ENCODE measurements around the gene MBD5.
"Not testable (repeated sequence)": the region's sequence is repeated elsewhere in the genome, so short reads cannot be mapped to it uniquely, and the experiment has no call there.

The MBD5 gene

DNA sequence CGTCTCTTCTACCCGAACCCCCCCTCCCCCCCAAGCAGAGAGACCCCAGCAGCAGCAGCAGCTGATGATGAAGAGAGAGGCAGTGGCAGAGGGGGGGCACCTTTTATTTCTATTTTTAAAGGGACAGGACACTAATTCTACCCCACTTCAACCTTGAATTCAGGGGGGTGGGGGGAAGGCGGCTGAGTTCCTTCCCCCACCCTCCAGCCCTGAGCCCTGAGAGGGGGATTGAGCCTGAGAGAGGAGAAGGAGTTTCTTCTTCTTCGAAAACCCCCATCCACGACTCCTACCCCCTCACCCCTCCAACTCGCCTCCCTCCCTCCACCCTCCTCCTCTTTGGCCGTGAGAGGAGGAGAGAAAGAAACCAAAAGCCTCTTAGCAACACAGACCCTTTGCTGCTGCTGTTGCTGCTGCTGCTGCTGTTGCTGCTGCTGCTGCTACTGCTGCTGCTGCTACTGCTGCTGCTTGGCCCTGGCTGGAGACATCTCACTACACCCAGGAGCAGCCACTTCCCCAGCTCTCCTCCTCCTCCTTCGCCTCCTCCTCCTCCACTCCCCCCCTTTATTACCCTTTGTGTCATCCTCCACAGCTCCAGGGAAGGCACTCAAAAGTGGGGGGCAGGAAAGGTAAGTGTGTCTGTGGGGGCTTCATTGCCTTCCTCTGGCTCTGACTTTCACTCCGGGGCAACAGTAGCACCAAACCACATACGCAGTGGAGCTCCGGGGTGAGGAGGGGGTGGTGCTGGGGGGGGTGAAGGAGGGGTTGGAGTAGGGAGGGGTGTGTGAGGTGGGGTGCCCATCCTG is at the start of gene MBD5:
Gene MBD5, plus strand, starts transcription at position 33 of the 803 bp plus-strand sequence.
- DNase-seq = peak; percentile 55

DNA sequence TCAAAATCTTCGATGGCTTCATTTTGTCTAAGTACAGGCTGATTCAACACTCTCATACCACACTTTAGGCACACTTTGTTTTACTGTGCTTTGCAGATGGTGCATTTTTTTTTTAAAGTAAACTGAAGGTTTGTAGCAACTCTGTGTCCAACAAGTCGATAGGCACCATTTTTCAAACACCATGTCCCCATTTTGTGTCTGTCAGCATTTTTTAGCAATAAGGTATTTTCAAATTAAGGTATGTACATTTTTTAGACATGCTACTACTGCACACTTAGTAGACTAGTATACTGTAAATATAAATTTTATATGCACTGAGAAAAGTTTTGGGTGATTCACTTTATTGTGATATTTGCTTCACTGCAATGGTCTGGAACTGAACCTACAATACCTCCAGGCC is 44.8 kb upstream of the MBD5 start:
- no peak for DNase-seq

DNA sequence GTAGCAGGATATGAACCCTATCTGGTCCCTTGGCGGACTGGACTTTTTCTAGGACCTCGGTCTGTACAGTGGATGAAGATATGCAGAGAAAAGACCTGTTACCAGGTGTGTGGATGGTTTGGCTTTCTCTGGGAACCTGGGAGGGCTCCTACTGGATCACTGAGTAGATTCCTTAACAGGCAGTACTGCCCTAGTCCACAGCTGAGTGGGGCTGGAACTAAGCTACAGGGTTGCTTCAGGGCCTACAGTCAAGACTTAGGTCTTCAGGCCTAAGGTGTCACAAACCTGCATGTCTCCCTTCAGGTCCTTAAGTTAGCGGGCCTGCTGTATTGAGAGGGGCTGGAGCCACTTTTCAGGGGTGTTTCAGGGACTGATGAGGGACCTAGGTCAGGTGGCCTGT is 43.2 kb upstream of the MBD5 start:
- DNase-seq = no peak

DNA sequence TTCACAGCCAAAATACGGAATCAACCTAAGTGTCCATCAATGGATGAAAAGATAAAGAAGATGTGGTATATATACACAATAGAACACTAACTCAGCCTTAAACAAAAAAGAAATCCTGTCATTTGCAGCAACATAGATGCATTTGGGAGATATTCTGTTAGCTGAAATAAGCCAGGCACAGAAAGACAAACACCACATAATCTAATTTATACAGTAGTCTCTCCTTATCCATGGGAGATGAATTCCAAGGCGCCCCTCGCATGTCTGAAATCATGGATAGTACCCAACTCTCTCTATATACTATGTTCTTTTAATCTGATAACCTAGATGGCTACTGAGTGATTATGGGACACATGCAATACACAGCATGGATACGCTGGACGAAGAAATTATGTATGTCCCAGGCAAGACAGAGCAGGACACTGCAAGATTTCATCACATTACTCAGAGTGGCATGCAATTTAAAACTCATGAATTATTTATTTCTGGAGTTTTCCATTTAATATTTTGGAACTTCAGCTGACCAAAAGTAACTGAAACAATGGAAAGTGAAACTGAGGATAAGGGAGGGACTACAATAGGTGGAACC is 39.9 kb upstream of the MBD5 start:
- no peak for DNase-seq

DNA sequence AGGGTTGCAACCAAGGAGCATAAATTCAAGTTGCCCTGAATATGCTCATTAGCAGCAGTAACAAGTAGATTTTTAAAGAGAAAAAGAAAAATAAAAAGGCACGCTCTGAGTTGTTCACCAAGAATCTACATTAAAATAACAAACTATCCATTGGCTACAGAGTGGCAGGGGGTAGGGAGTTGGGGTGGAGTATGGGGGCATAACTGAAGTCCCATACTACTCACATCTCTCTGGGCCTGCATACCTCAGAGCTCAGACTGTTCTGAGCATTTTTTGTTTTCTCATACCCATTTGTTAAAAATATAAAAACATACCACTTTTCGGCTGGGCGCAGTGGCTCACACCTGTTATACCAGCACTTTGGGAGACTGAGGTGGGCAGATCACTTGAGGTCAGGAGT is 31.8 kb upstream of the MBD5 start:
- no peak for DNase-seq

DNA sequence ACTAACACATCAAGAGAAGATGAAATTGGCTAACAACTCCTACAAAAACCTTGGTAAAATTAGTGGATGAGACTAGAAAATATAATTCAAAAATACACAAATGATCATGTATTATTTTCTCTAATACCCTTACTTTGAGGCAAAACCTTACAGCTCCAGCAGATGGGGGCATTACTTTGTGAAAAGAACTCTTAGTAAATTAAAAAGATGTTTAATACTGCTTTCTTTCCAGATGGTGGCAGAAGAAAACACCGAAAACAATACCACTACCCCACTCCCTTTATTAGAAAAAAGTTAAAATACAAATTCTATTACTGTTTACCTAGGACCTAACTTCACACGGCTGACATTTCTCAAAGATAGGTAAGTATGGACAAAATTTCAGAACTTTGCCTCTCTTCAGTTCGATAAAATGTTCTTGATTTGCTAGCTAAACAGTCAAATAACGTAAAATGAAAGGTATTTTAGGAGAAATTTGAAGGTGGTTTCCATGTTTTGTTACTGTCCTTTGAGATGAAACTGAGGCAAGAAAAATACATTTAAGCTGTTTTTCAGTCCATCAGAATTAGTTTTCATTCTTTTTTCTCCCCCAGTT is 31.0 kb upstream of the MBD5 start:
- no peak for DNase-seq

DNA sequence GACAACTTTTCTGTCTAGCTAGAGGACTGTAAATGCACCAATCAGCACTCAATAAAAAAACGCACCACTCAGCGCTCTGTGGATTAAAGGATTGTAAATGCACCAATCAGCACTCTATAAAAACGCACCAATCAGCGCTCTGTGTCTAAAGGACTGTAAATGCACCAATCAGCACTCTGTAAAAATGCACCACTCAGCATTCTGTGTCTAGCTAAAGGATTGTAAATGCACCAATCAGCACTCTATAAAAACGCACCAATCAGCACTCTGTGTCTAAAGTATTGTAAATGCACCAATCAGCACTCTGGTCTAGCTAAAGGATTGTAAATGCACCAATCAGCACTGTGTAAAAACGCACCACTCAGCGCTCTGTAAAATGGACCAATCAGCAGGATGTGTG is 25.9 kb upstream of the MBD5 start:
- not testable (repeated sequence) for DNase-seq

DNA sequence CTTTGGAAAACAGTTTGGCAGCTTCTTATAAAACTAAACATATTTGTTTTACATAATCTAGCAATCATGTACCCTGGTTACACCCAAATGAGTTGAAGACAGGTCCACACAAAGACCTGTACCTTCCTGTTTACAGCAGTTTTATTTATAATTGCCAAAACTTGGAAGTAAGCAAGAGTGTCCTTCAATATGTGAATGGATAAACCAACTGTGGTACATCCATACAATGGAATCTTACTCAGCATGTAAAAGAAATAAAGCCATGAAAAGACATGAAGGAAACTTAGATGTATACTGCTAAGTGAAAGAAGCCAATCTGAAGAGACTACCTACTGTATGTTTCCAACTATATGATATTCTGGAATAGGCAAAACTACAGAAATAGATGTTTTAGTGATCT is 24.1 kb upstream of the MBD5 start:
- DNase-seq = no peak

DNA sequence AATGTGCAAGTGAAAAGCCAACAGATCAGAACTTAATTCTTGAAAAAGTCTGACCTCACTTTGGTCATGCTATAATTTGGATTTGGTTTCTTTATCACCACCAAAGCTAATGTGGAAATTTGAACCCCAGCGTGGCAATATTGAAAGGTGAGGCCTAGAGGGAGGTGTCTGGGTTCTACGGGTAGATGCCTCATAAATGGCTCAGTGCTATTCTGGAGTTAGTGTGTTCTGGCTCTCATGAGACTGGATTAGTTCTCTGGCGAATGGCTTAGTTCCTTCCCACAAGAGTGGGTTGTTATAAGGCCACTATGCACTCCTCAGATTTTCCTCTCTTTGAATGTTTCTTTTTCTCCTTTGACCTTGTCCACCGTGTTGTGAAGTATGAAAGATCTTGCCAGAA is 22.7 kb upstream of the MBD5 start:
- DNase-seq = no peak

DNA sequence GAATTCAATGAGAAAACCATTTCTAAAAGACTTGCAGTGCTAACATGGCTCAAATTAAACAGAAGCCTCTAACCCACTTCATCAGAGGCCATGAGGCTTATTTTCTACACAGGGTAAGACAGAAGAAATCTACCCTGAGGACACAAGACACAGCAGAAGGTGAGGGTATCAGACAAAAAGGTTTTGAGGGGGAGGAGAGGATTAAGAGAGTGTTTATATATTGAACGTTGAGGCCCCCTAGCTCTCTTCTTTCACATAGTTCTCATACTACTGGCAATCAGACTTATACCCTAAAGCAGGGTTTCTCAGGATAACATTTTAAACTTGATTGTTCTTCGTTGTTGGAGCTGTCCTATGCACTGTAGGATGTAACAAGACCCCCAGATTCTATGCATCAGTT is 21.8 kb upstream of the MBD5 start:
- no peak for DNase-seq

DNA sequence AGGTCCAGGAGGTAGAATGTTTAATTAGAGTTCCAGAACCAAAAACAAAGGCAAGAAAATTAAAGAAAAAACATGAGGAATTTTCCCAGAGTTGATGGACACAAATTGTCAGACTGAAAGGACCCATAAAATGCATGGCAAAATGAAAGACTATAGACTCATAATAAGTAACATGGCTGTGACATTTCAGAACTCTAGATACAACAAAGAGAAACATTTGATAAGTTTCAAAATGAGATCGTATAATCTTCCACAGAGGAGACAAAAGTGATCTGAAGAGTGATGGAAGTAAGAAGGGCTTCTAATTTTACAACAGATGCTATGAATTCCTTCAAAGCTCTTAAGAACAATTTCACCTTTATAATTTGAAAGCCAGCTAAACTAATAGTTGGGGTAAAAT is 20.8 kb upstream of the MBD5 start:
- DNase-seq = no peak

DNA sequence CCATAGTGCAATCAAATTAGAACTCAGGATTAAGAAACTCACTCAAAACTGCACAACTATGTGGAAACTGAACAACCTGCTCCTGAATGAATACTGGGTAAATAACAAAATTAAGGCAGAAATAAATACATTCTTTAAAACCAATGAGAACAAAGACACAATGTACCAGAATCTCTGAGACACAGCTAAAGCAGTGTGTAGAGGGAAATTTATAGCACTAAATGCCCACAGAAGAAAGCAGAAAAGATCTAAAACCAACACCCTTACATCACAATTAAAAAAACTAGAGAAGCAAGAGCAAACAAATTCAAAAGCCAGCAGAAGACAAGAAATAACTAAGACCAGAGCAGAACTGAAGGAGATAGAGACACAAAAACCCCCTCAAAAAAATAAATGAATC is 18.5 kb upstream of the MBD5 start:
- not testable (repeated sequence) for DNase-seq

DNA sequence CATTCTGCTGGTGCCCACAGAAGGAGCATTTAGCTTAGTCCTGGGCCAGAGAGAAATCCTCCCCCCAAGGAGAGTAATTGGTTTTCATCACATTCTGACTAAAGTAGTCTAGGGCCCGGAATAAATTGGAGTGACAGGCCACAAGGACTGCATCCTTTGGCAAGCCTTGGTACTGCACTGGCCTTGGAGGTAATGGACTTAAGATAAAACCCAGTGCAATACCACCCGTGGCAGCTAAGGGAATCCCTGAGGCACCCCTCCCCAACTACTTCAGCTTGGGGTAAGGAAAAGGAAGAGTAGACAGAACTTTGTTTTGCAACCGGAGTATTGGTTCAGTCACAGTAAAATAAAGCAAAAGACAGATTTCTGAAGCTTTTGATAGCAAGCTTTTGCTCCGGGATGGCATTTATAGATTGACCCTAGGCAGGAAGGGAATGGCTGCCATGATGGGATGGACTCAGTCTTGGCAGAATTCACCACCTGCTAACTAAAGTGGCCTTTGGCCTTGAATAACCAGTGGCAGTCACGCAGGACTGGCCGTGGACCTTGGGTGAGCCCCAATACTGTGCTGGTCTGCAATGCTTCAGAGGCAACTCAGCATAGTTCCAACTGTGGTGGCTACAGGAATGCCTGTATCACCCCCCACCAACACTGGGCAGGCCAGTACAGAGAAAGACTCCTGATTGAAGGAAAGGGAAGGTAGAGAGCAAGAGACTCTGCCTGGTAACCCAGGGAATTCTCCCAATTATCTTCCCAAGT is 14.5 kb upstream of the MBD5 start:
- DNase-seq = no peak

DNA sequence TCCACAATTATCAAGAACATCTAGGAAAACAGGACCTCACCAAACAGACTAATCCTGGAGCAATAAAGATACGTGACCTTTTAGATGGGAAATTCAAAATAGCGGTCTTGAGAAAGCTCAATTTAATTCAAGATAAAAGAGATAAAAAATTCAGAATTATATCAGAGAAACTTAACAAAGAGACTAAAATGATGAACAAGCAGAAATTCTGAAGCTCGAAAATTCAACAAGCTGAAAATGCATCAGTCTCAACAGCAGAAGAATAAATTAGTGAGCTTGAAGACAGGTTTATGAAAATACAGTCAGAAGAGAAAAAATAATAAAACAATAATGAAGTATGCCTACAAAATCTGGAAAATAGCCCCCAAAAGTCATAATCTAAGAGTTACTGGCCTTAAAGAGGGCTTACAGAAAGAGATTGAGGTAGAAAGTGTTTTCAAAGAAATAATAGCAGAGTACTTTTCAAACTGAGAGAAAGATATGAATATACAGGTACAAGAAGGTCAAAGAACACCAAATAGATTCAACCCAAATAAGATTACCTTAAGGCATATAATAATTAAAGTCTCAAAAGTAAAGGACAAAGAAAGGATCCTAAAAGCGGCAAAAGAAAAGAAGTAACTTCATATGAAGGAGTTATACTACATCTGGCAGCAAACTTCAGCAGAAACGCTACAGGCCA is 13.5 kb upstream of the MBD5 start:
- no peak for DNase-seq

DNA sequence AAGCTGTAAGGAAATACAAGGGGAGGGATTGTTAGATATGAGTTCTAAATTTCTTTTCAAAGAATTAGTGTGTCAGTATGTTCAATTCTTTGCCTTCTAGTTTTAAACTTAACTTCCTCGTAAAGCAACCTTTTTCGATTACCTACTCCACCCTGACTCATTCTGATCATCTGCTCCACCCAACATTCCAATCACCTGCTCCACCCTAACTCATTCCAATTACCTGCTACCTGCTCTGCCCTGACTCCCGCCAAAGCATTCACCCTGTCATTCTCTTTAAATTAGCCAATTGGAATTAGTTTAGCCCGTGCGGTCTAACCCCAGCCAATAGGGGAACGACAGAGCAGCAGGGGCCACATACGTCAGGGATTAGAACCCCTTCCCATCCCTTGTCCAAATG is 12.5 kb upstream of the MBD5 start:
- not testable (repeated sequence) for DNase-seq

DNA sequence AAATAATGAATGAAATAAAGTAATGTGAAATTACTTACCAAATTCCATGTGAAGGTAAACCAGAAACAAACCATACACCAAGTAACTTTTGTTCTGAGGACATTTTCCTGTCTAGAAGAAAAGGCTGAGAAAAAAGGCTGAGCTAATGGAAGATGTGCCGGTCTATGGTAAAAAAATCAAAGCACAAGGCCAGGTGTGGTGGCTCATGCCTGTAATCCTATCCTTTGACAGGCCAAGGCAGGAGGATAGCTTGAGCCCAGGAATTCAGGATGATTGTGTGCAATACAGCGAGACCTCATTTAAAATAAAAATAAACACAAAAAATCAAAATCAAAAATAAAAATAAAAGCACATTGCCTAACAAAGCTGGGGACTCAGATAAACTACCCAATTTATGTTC is 7.0 kb upstream of the MBD5 start:
- no peak for DNase-seq

DNA sequence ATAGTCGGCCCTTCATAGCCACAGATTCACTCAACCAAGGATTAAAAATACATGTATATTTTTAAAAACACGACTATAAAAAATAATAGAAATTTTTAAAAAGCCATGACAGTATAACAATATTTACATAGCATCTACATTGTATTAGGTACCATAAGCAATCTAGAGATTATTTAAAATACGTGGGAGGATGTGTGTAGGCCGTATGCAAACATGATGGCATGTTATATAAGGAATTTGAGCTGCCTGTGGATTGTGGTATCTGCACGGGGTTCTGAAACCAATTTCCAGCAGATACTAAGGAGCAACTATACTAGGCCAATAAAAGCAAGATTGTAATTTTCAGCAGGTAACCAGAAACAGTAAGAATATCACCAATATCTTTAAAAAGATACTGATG is 6.3 kb upstream of the MBD5 start:
- no peak for DNase-seq

DNA sequence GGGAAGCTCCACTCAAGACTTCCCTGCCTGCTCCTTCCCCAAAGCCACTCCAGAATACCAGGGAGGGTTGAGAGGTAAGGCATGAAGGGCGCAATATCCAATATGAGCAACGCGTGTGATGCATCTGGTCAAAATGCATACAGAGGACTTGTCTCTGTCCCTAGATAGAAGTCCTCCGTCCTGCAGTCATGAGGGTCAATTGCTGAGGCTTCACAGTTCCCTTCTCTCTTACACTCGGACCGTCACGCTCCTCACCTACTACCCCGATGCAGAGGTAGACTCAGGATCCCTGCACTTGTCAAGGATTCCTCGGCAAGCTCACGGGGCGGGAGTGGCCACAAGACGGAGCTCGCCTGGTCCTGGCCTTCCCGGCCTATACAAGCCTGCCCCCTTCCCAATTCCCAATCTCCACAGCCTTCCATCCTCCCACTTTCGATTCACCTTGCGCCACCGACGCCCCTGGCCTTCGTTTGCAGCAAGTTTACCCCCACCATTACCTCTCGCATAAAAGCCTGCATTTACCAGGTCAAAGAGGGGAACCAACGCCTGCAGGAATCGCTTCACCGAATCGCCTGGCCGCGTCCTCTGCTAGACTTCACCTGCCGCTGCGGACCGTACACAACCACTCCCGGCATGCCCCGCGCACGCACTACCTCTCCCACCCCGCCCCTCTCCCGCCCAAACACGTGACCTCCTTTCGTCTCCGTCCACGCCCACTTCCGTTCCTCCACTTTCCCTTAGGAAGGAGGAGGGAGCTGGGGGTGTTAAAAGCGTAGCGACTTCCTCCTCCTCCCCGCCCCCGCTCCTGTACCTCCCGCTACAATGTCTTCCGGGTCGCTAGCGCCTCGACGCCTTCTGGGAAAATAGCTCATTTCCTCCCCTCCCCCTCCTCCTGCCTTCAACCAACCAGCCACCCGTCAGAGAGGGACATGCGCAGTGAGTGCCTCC is 506 bp upstream of the MBD5 start, which contains the start of gene ORC4:
Gene ORC4, minus strand, starts transcription at position 627 of the 948 bp plus-strand sequence. CDS start 44,779 bp downstream, outside the sequence.
- peak; percentile 99 for DNase-seq

DNA sequence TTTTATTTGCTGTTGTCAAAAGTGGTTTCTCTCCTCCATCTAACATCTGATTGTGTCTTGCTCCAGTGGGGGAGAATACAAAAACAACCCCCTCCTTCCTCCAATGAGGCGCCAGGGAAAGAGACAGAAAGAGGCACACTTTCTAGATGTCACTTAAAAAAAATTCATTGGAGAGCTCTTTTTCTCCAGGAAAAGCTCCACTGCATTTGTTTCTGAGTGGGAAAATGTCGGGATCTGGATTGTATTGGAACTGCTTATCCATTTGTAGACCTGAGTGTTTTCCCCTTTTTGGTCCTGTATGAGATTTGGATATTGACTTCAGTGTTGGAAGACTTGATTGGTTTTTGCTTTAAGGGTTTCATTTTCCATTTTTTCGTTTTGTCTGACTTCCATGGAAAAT is 995 bp downstream of the MBD5 start:
- DNase-seq = no peak

DNA sequence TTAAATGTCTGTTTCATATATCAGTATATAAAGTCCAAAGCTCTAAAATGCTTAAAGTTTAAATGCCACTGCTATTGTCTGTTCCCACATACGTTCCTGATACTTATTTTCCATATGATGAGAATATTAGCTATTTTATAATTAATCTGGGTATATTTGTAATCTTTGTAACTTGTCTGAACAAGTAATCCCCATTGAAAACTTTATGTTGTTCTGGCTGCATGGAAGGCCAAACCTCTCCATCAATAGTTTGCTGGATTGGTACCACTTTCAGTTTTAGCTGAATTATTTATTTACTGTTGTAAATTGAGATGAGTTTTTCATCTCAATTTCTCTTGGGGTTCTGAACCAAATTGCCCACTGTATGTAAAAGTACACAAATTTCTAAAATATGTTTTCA is 1.5 kb downstream of the MBD5 start:
- no peak for DNase-seq

DNA sequence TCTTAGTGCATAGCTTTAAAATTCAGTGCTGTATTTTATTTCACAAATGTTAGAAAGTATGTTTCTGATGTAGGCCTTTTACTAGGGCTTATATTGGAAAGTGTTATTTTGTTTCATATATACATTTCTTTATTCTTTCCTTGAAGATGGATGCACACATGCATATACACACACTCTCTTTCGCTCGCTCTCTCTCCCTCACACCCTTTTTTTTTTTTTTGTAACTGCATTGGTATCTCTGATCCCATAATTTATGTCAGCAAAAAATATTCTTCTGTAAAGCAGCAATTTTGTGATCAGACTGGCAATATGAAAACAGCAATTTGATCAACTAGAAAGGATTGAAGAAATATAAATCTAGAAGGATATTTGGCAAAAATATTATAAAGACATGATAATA is 2.0 kb downstream of the MBD5 start:
- DNase-seq = no peak

DNA sequence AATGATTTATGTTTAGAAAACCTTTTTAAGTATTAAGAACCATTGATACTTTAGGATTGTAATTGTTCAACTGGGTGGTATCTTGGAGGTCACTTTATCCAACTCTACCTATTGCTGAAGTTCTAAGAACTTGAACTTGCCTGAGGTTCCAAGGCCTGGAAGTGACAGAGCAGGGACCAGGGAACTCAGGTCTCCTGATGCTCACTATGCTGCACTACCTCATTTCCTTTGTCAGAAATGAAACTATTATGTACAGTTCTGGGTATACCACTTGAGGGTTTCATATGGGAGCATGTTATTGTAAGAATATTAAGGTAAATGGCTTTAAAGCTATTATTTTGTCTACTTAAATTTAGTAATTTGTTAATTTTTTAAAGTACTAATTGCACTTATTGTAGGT is 3.0 kb downstream of the MBD5 start:
- no peak for DNase-seq
